NCI-H2081 (cell line): ENCODE data around the gene CHSY3.

Experiments
- DNase-seq, 2 experiments: peaks; one replicate each; lab custom pipeline; 2025; lab: John Stamatoyannopoulos, UW

CHSY3 gene

DNA sequence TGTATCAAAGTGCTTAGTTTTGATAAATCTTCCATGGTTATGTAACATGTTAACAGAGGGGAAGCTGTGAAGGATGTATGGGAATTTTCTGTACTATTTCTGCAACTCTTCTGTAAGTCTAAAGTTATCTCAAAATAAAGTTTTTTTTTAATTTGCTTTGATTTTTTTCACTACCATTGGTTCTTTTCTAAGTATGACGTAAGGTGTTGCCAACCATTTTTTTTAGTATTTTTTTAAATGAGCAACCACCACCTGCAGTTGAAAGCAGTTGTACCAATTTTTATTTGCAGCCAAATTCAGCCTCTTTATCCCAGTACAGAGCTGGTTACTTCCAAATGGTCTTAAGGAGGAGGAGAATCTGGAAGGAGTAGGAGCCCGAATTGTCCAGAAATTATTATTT, 192.2 kb downstream of the CHSY3 start:
- DNase-seq, result no peak

DNA sequence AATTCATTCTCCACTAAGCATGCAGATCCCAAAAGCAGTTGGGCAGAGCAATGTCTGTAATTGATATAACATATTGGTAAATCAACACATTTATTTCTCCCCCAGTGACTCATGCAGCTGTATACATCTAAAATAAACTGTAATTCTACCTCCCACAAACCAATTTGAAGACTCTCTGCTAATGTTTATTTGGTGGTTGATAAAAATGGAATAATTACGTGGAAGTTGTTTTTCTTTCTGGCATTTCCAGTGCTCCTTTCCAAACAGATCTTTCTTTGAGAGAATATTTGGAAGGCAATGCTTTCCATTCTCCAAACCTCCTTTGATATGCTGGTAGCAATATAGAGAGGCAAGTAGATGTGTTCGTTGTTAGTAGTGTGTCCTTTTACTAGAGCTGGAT, 194.7 kb downstream of the CHSY3 start:
- DNase-seq, result no peak

DNA sequence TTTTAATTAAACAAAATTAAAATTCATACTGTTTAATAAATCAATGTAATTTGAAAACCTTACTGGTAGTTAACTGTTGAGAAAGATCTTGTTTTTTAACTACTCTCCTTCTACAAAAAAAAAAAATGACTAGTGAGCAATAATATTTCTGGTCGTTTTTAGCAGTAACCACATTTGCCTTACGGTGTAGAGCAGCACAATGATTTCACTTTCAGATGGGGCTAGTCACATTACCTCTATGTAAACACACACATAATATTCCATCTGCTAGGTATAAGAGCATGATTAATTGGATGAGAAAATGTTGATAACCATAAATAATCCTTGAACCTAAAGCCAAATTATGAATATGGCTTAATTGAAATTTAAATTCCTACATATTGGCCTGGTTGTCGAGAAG, 198.1 kb downstream of the CHSY3 start:
- no peak for DNase-seq

DNA sequence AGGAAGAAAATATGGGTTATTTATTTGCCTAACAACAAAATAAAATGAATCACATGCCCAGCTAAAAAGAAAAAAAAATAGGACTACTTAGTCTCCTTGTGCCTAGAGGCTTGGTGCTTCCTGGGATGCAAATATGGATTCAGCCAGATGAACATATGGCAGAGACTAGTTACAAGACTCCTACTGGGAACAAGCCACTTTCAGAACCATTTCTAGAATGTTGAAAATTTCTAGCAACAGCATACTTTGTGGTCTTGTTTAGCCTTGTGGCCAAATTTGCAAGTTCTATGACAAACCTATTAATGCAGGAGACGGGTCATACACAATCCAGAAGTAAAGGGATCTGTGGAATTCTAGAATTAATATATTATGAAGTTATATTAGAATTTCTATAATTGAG, 198.7 kb downstream of the CHSY3 start:
- no peak for DNase-seq

DNA sequence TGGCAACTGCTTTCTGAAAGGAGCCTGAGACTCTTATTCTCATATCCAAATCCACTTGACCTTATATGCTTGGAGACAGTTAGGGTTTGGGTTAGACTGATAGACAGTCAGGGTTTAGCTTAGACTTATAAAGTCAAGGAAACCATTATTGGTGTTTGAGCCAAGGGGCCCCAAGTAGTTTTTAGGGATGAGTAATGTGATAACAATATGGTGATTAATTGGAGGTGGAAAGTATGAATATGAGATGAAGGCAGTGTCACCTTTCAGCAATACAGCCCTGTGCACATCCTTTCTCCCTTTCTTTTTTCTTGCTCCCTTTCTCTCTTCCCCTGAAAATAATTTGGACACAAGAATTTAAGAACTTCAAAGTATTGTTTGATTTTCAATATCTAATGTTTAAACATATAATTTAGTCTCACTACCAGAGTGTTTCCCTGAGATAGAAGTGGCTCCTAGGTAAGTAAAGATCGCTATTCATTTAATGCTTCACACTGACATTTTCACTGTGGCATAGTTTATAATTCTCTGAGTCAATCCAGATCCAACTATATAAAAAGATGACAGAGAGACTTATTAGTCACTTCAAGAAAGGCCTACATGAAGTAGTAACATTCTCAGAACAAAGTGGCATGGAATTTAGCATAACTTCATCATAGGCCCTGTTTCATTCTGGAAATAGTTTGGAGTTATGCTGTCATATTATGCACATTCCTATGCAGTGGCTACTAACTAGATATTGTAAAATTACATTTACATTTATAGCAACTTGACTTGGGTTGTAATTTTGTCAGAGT, 200.8 kb downstream of the CHSY3 start:
- no peak for DNase-seq

DNA sequence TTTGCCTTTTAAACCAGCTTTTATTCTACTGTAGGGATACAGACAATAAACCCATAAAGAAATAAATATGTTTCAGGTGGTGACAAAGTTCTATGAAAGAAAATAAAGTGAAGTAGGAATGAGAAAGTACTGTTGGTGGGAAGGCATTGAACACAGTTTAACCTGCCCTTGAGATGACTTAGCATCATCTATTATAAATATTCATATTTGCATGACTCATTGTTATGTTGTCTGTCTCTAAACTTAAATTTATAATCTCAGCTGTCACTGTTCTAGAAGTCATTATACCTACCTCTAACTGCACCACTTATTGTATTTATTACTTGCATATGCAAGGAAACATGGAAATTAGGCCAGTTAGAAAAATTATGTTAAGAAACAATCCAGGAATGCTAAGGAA, 202.2 kb downstream of the CHSY3 start:
- no peak for DNase-seq

- DNase-seq, result no peak
These were observed 204.9 kb downstream of the CHSY3 start for GRCh38 chr5:130109152-130109551.

DNA sequence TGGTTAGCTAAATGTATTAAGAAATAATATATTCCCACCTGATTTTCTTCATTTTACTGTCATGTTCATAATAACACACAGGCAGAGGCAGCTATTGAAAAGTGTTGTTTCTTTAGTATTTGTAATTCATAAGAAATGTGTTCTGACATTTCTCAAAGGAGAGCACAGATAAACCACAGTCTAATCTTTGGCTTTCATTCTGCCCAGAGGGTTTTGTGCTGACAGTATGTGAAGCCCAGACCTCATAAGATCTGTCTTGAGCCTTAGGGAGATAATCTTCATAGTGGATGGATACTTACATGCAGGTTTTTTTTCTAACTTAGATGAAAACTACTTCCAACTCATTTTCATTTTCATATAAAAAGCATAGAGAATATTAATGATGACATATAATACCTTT, 206.1 kb downstream of the CHSY3 start:
- DNase-seq, result no peak

DNA sequence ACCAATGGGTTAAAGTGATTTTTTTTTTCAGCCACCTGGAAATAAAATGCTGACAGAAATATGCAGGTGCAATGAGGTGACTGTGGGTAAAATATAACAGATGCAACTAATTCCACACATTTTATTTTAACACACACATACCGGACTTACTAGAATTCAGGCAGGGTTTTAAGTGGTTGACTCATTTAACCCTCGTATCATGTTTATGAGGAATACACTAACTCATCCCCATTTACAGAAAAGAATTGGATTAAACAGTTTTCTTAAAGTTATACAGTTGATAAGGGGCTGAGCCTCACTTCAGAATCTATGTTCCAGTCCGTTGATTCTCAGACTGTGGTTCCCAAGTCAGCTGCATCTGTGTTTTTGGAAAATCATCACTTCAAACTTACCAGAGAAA, 207.5 kb downstream of the CHSY3 start:
- no peak for DNase-seq

GRCh38 chr5:130112246-130112645, 208.0 kb downstream of the CHSY3 start:
- no peak for DNase-seq

DNA sequence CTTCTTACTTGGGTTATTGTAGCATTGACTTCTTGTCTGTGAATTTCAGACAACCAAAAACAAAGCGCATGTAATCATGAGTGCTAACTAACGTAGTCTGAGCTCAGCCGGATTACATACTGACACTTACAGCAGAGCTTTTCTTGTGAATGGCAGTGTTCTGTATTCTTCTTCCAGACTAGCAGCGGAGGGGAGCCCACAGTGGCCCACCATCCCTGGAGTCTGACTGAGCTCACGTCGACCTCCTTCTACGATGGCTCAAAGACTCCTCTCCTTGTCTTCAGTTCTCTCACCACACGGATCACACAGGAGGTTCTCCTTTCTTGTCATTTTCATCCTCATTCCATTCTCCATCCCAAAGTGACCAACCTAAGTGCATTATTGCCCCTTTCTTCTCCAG, 211.4 kb downstream of the CHSY3 start:
- no peak for DNase-seq

- no peak for DNase-seq
These were observed 212.2 kb downstream of the CHSY3 start for GRCh38 chr5:130116462-130116861.

- no peak for DNase-seq
These were observed 212.7 kb downstream of the CHSY3 start for GRCh38 chr5:130116972-130117371.

DNA sequence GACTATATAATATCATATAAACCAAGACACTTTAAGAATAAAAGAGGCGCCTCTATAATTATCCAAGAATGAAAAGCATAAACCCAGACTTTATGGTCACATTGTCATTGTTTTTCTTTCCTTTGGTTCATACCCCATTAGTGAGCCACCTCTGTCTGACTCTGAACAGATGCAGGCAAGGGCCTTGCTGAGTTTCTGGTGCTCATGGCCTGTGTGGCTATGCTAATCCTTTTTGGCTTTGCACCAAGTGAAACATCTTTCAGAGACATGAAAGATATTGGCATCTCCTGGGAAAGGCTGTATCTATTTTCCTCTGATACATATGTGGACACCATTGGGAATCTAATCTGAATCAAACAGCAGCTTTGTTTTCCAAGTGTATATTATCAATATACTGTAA, 222.5 kb downstream of the CHSY3 start:
- DNase-seq, result no peak

- no peak for DNase-seq
These were observed 231.2 kb downstream of the CHSY3 start for GRCh38 chr5:130135506-130135905.

- no peak for DNase-seq
These were observed 232.0 kb downstream of the CHSY3 start for GRCh38 chr5:130136300-130136699.

- DNase-seq, result no peak
These were observed 233.4 kb downstream of the CHSY3 start for GRCh38 chr5:130137681-130138080.

DNA sequence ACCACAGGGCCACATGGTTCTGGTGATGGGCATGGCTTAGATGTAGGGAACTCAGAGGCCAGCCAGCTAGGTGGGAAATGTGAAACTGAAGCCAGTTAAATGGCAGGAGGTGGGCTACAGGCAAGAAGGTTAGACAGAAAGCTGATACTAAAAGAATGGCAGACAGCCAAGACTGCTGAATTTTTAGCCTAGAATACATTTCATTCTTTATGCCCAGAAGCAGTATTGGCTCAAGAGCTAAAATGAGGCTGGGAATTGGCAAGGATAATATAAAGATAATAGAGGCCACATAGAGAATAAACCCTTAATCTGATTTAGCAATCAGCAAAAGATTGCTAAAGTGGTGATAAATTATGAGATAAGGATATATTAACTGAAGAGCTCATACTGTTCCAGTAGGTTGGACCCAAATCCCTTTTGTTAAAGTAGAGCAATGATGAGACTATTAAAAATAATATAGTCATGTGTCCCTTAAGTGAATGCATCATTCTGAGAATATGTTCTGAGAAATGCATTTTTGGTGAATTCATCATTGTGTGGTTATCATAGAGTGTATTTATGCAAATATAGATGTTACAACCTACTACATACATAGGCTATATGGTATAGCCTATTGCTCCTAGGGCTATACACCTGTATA, 234.3 kb downstream of the CHSY3 start:
- no peak for DNase-seq

DNA sequence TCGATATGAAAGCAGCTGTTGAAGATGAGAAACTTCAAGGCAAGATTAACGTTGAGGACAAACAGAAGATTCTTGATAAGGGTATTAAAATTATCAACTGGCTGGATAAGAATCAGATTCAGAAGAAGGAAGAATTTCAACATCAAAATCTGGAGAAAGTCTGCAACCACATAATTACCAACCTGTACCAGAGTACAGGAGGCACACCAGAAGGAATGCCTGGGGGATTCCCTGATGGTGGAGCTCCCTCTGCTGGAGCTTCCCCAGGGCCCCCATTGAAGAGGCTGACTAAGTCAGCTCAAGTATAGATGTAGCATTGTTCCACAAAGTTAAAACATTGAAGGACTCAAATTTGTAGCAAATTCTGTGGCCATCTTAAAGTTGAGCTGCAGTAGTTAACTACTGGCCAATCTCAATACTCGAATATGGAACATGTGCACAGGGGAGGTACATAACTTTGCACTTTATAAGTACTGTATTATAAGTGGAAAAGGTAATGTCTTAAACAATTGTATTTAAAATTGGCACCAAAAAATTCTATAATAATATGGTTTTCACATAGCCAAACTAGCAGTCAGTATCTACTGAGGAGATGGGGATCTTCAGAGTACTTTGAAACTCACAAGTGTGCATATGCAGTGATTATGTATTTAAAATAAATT, 237.5 kb downstream of the CHSY3 start:
- DNase-seq, result no peak

- no peak for DNase-seq
These were observed 247.0 kb downstream of the CHSY3 start for GRCh38 chr5:130151239-130151638.

DNA sequence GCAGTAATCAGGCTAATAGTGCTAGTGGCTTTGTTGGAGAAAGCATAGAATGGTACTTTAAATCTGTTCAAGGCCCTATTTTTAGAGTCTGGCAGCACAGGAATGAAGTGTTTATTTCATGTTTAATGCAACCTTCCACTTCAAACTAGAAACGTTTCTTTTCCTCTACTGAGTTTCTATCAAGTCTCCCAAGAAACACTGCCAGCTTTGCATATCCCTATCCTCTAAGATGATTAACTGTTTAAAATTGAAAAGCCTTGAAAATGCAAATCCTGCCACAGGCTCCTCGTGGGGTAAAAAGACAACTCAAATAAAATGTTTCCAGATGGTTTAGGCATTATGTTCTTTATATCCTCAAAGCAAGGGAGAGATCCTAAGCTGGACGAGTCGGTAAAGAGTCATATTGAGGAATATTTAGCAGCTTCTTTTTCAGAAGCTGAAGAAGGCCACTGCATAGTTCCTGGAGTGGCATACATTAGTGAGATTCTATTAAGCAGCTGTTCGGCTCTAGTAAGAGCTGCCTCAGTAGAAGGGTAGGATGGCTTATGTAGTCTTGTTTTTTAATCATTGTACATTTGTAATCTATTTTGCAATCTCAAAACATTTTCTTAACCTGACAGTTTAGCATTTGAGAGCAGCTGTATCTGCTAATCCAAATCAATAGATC, 251.2 kb downstream of the CHSY3 start:
- no peak for DNase-seq

DNA sequence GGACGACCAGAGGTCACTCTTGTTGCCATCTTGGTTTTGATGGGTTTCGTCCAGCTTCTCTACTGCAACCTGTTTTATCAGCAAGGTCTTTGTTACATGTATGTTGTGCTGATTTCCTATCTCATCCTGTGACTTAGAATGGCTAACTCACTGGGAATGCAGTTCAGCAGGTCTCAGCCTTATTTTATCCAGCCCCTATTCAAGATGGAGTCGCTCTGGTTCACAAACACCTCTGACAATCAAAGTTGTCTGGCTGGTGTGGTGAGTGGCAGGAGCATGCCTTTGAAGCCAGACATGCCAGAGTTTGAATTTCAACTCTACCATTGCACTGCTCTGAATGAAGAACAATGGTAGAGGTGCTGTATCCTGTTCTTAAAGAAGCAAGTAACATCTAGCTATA, 253.8 kb downstream of the CHSY3 start:
- no peak for DNase-seq

- DNase-seq, result no peak
These were observed 255.7 kb downstream of the CHSY3 start for GRCh38 chr5:130159968-130160367.
